Measurements from ENCODE around the gene THAP7. TPM values are rescaled to one million over a fixed set of nuclear protein-coding genes. Genes with fewer than 3 reads are reported as not detected.

THAP7 gene
- total and polyA plus RNA-seq, 9 of the 15 experiments (the other 6 are each of a cell fraction or from before 2014, with no cell fraction given): 7.9 to 263 (median 84.1) TPM

- TF ChIP-seq ZBTB49 (CRISPR knock-in tag; IDR thresholded peaks at IDR 0.05; ENCODE audit: borderline replicate concordance) (no peak), ZNF280B (CRISPR knock-in tag; IDR thresholded peaks at IDR 0.05) (no peak), TCF7 (IDR thresholded peaks at IDR 0.05; ENCODE audit: borderline replicate concordance) (no peak), BHLHE40 (IDR thresholded peaks at IDR 0.05; ENCODE audit: low read length) (peak; percentile 57), ZNF239 (CRISPR knock-in tag; IDR thresholded peaks at IDR 0.05) (peak; percentile 76), DNMT1 (IDR thresholded peaks at IDR 0.05) (no peak), BRF1 (IDR thresholded peaks at IDR 0.05; ENCODE audit: borderline replicate concordance, extremely low read depth, insufficient read length) (no peak), ZNF395 (CRISPR knock-in tag; IDR thresholded peaks at IDR 0.05) (no peak), RCOR1 (IDR thresholded peaks at IDR 0.05; ENCODE audit: borderline replicate concordance in 1 of 2, low read depth in 2 of 2, low read length in 2 of 2) (peak; percentile 87 to 100; a peak in 3 of 4 replicates), ESRRB (CRISPR knock-in tag; IDR thresholded peaks at IDR 0.05; ENCODE audit: borderline replicate concordance) (no peak), FUS (optimal IDR thresholded peaks at IDR 0.05; ENCODE audit: low read depth, low read length) (no peak)
Measured at GRCh38 chr22:21014726-21015465, 13.0 kb upstream of the THAP7 start, which contains the start of gene P2RX6 (continued).
